GM23338 (cell line): Measurements from ENCODE around the gene PIBF1. TPM values are rescaled to one million over a fixed set of nuclear protein-coding genes. Genes with fewer than 3 reads are reported as not detected.

Experiments
- ATAC-seq: fragments of 200-7000 bp; cut with Tn5 transposase; 3 replicates; pipeline ENCODE4 v1.9.1; 2020
- DNase-seq: peaks from one replicate; pipeline ENCODE4 v3.0.0-alpha.2; 2015; ENCODE audit warnings: low spot score
- H2AFZ ChIP-seq: fragments of 200-600 bp; sonication (generic); 2 replicates; pipeline ENCODE4 v1.8.0; 2016; ENCODE audit warnings: antibody characterized with exemption, mild to moderate bottlenecking, moderate library complexity
- H3F3A ChIP-seq: fragments of 200-600 bp; sonication (generic); replicated peaks from 2 replicates; pipeline ENCODE4 v1.8.0; 2017; ENCODE audit warnings: antibody characterized with exemption, mixed run types, low read depth
- H3K27ac ChIP-seq: fragments of 200-600 bp; sonication (generic); 2 replicates; pipeline ENCODE4 v1.6.1; 2016; ENCODE audit warnings: low read depth
- H3K27me3 ChIP-seq: fragments of 200-600 bp; sonication (generic); 2 replicates; pipeline ENCODE4 v1.8.0; 2016; ENCODE audit warnings: mild to moderate bottlenecking, mixed run types, moderate library complexity; ENCODE audit not compliant: insufficient read depth
- H3K36me3 ChIP-seq: fragments of 200-600 bp; sonication (generic); 2 replicates; pipeline ENCODE4 v1.8.0; 2016; ENCODE audit warnings: mild to moderate bottlenecking; ENCODE audit not compliant: insufficient read depth
- H3K4me1 ChIP-seq: fragments of 200-600 bp; sonication (generic); 2 replicates; pipeline ENCODE4 v1.8.0; 2016; ENCODE audit warnings: mild to moderate bottlenecking, moderate library complexity; ENCODE audit not compliant: insufficient read depth
- H3K4me2 ChIP-seq: fragments of 200-600 bp; sonication (generic); 2 replicates; pipeline ENCODE4 v1.7.1; 2017; ENCODE audit warnings: mixed run types
- H3K4me3 ChIP-seq: fragments of 200-600 bp; sonication (generic); 2 replicates; pipeline ENCODE4 v1.6.1; 2016; ENCODE audit warnings: mixed run types
- H3K79me2 ChIP-seq: fragments of 200-600 bp; sonication (generic); replicated peaks from 2 replicates; pipeline ENCODE4 v1.8.0; 2017; ENCODE audit warnings: mild to moderate bottlenecking; ENCODE audit not compliant: insufficient read depth
- H3K9me2 ChIP-seq: fragments of 200-600 bp; sonication (generic); 2 replicates; pipeline ENCODE4 v1.8.0; 2017; ENCODE audit not compliant: insufficient read depth
- H4K20me1 ChIP-seq: fragments of 200-600 bp; sonication (generic); replicated peaks from 2 replicates; pipeline ENCODE4 v1.8.0; 2017; ENCODE audit warnings: mild to moderate bottlenecking; ENCODE audit not compliant: insufficient read depth
- H3K27ac Mint-ChIP-seq: 2 replicates; pipeline ENCODE4 v1.8.0; 2020; ENCODE audit warnings: inconsistent platforms, mild to moderate bottlenecking, moderate library complexity, mixed read lengths
- H3K27me3 Mint-ChIP-seq: 3 replicates; pipeline ENCODE4 v1.8.0; 2022; ENCODE audit warnings: low read depth, mild to moderate bottlenecking, moderate library complexity, mixed read lengths, inconsistent platforms; ENCODE audit not compliant: insufficient read depth, poor library complexity
- H3K36me3 Mint-ChIP-seq: 3 replicates; pipeline ENCODE4 v1.8.0; 2021; ENCODE audit warnings: low read depth, mild to moderate bottlenecking, inconsistent platforms, moderate library complexity, mixed read lengths
- H3K4me1 Mint-ChIP-seq: 3 replicates; pipeline ENCODE4 v1.8.0; 2020; ENCODE audit warnings: mild to moderate bottlenecking, inconsistent platforms, mixed read lengths
- H3K4me3 Mint-ChIP-seq: 3 replicates; pipeline ENCODE4 v1.8.0; 2021; ENCODE audit warnings: moderate library complexity, mild to moderate bottlenecking, inconsistent platforms, mixed read lengths
- H3K9me3 Mint-ChIP-seq: 3 replicates; pipeline ENCODE4 v1.8.0; 2020; ENCODE audit warnings: moderate library complexity, mild to moderate bottlenecking, inconsistent platforms, mixed read lengths
- CREB1 ChIP-seq: fragments of 250-450 bp; sonication (Bioruptor Pico); IDR thresholded peaks from 2 replicates; pipeline ENCODE4 v1.5.0; 2020; ENCODE audit warnings: low read depth, mild to moderate bottlenecking, moderate library complexity
- CTCF ChIP-seq, 2 experiments: fragments of 200-600 bp in 1 of 2; sonication (generic) in 1 of 2; conservative IDR thresholded peaks; 2 replicates each; pipeline versions ENCODE4 v1.5.1 to v1.6.1; 2016 to 2017; ENCODE audit warnings: antibody characterized with exemption in 2 of 2, low read depth in 2 of 2, mild to moderate bottlenecking in 2 of 2, moderate library complexity in 1 of 2
- ETS1 ChIP-seq: IDR thresholded peaks from 2 replicates; pipeline ENCODE4 v1.6.1; 2016; ENCODE audit warnings: antibody characterized with exemption
- EZH2 ChIP-seq: fragments of 200-600 bp; sonication (generic); IDR thresholded peaks from one replicate; pipeline ENCODE4 v1.8.0; 2017; ENCODE audit warnings: antibody characterized with exemption, mild to moderate bottlenecking, low read depth; ENCODE audit not compliant: unreplicated experiment
- EZH2phosphoT487 ChIP-seq: fragments of 200-600 bp; sonication (generic); IDR thresholded peaks from one replicate; pipeline ENCODE4 v1.8.1; 2018; ENCODE audit warnings: antibody characterized with exemption; ENCODE audit not compliant: unreplicated experiment
- JUNB ChIP-seq: IDR thresholded peaks from one replicate; pipeline ENCODE4 v1.6.1; 2016; ENCODE audit warnings: antibody characterized with exemption; ENCODE audit not compliant: unreplicated experiment
- POLR2AphosphoS5 ChIP-seq: IDR thresholded peaks from 2 replicates; pipeline ENCODE4 v1.6.1; 2016; ENCODE audit warnings: antibody characterized with exemption, low read depth
- REST ChIP-seq: IDR thresholded peaks from one replicate; pipeline ENCODE4 v1.6.1; 2018; ENCODE audit warnings: antibody characterized with exemption; ENCODE audit not compliant: unreplicated experiment
- STAT1 ChIP-seq: IDR thresholded peaks from one replicate; pipeline ENCODE4 v1.6.1; 2016; ENCODE audit warnings: antibody characterized with exemption; ENCODE audit not compliant: unreplicated experiment
- ZNF114 ChIP-seq: fragments of 250-450 bp; sonication (Bioruptor Pico); IDR thresholded peaks from 2 replicates; pipeline ENCODE4 v1.5.0; 2020; ENCODE audit warnings: mild to moderate bottlenecking, moderate library complexity
- ZNF331 ChIP-seq: fragments of 250-450 bp; sonication (Bioruptor Pico); IDR thresholded peaks from 2 replicates; pipeline ENCODE4 v1.5.0; 2020; ENCODE audit warnings: low read depth, mild to moderate bottlenecking, moderate library complexity
- polyA plus RNA-seq: library from polyadenylated mRNA; unstranded; fragments of >200 nt; fragmentation: Nextera tagmentation; extraction: Ambion mirVana; gene quantifications from 2 replicates; pipeline ENCODE4 v1.2.1, GENCODE V29; 2016
- total RNA-seq: library from RNA; depleted of rRNA; stranded (reverse); fragments of >200 nt; shearing (Covaris generic); gene quantifications from 2 replicates; pipeline ENCODE4 v1.2.3, GENCODE V29; 2014

Gene PIBF1
- total and polyA plus RNA-seq, 2 experiments from 2014 or later, result 14.9 to 22.6 TPM

- H3K27ac ChIP-seq, result no peak overlapping the region
- DNase-seq (no peak), ATAC-seq (no peak)
- H3K79me2 ChIP-seq, result no peaks in the 10 kb centered on the region
- H4K20me1 ChIP-seq, result no peaks in the 10 kb centered on the region
- no peaks in the 10 kb centered on the region for H3K27me3 ChIP-seq
- no peak overlapping the region for H3K4me3 ChIP-seq
- H3K4me1 ChIP-seq, result no peaks in the 10 kb centered on the region
- no peaks in the 10 kb centered on the region for H3K9me2 ChIP-seq
- Mint-ChIP-seq H3K27me3 (no peaks in the 10 kb centered on the region), H3K9me3 (no peaks in the 10 kb centered on the region), H3K36me3 (no peaks in the 10 kb centered on the region; the same call in 2 of the 3 replicates), H3K27ac (no peak overlapping the region), H3K4me3 (no peak overlapping the region), H3K4me1 (no peaks in the 10 kb centered on the region)
- H3K36me3 ChIP-seq, result no peaks in the 10 kb centered on the region
- no peak overlapping the region for H3K4me2 ChIP-seq
- TF ChIP-seq CREB1 (CRISPR knock-in tag), result no peak
- no peak for TF ChIP-seq ZNF331
- TF ChIP-seq EZH2phosphoT487, result no peak
- no peak for TF ChIP-seq CTCF (conservative IDR thresholded peaks at IDR 0.05; ENCODE audit: low read depth in 2 of 2)
- no peak for TF ChIP-seq POLR2AphosphoS5
- TF ChIP-seq REST, result no peak
- no peaks in the 10 kb centered on the region for H3F3A ChIP-seq
- no peak overlapping the region for H2AFZ ChIP-seq
These were observed 138.2 kb downstream of the PIBF1 start for GRCh38 chr13:72920097-72920496.

- no peaks in the 10 kb centered on the region for H3K27me3 Mint-ChIP-seq
- Histone ChIP-seq H3K36me3 (no peaks in the 10 kb centered on the region), H3K4me1 (no peaks in the 10 kb centered on the region), H3F3A (no peaks in the 10 kb centered on the region), H2AFZ (no peak overlapping the region), H3K27me3 (no peaks in the 10 kb centered on the region), H3K79me2 (no peaks in the 10 kb centered on the region), H3K4me2 (no peak overlapping the region), H4K20me1 (no peaks in the 10 kb centered on the region), H3K9me2 (no peaks in the 10 kb centered on the region; the same call in 1 of the 2 replicates), H3K27ac (no peak overlapping the region), H3K4me3 (no peak overlapping the region)
- H3K4me1 Mint-ChIP-seq, result no peaks in the 10 kb centered on the region
- ATAC-seq, result no peak
- DNase-seq, result no peak
- H3K36me3 Mint-ChIP-seq, result no peaks in the 10 kb centered on the region
- no peak overlapping the region for H3K4me3 Mint-ChIP-seq
- H3K9me3 Mint-ChIP-seq, result no peaks in the 10 kb centered on the region
- no peak overlapping the region for H3K27ac Mint-ChIP-seq
- TF ChIP-seq REST (no peak), ZNF114 (CRISPR knock-in tag) (no peak), ETS1 (no peak), CREB1 (CRISPR knock-in tag) (no peak), ZNF331 (no peak), CTCF (conservative IDR thresholded peaks at IDR 0.05; ENCODE audit: low read depth in 2 of 2) (no peak), POLR2AphosphoS5 (no peak), STAT1 (no peak), EZH2 (no peak), JUNB (no peak), EZH2phosphoT487 (no peak)
These were observed 149.4 kb downstream of the PIBF1 start for GRCh38 chr13:72931311-72931710.
